OCI-LY1 (cell line): ENCODE data around the gene C1orf50.

Experiments used
- H2AFZ ChIP-seq: fragments of 200-600 bp; sonication (generic), shearing (Covaris generic); 2 replicates; pipeline ENCODE4 v1.6.0; 2014; ENCODE audit warnings: antibody characterized with exemption, mild to moderate bottlenecking, low read length
- H3F3A ChIP-seq: fragments of 200-600 bp; sonication (generic), shearing (Covaris generic); 2 replicates; pipeline ENCODE4 v1.6.0; 2014; ENCODE audit warnings: mild to moderate bottlenecking, antibody characterized with exemption, low read length, moderate library complexity; ENCODE audit not compliant: insufficient read depth
- H3K27ac ChIP-seq: fragments of 200-600 bp; sonication (generic); 2 replicates; pipeline ENCODE4 v1.5.1; 2014; ENCODE audit warnings: low read length, mixed run types, mild to moderate bottlenecking, low read depth; ENCODE audit not compliant: poor library complexity, severe bottlenecking
- H3K27me3 ChIP-seq: fragments of 200-600 bp; sonication (generic); 2 replicates; pipeline ENCODE4 v1.6.0; 2014; ENCODE audit warnings: antibody characterized with exemption, mild to moderate bottlenecking, low read length, moderate library complexity; ENCODE audit not compliant: insufficient read depth
- H3K36me3 ChIP-seq: fragments of 200-600 bp; sonication (generic); 2 replicates; pipeline ENCODE4 v1.6.1; 2014; ENCODE audit warnings: mild to moderate bottlenecking, antibody characterized with exemption, low read length, moderate library complexity, mixed read lengths; ENCODE audit not compliant: insufficient read depth
- H3K4me1 ChIP-seq: fragments of 200-600 bp; sonication (generic); 2 replicates; pipeline ENCODE4 v1.5.1; 2014; ENCODE audit warnings: mild to moderate bottlenecking, low read length, moderate library complexity; ENCODE audit not compliant: insufficient read depth, severe bottlenecking
- H3K4me2 ChIP-seq: fragments of 200-600 bp; sonication (generic), shearing (Covaris generic); 2 replicates; pipeline ENCODE4 v1.6.1; 2014; ENCODE audit warnings: low read length
- H3K4me3 ChIP-seq: fragments of 200-600 bp; sonication (generic); 2 replicates; pipeline ENCODE4 v1.5.1; 2014; ENCODE audit warnings: low read length, low read depth, mild to moderate bottlenecking, mixed read lengths; ENCODE audit not compliant: poor library complexity, severe bottlenecking
- H3K79me2 ChIP-seq: fragments of 200-600 bp; shearing (Covaris generic); 2 replicates; pipeline ENCODE4 v1.6.1; 2016; ENCODE audit warnings: mixed run types, low read length, mixed read lengths; ENCODE audit not compliant: insufficient read depth
- H3K9ac ChIP-seq: fragments of 200-600 bp; sonication (generic), shearing (Covaris generic); 2 replicates; pipeline ENCODE4 v1.6.1; 2014; ENCODE audit warnings: mild to moderate bottlenecking, low read length, mixed read lengths
- H3K9me2 ChIP-seq: fragments of 200-600 bp; sonication (generic), shearing (Covaris generic); 2 replicates; pipeline ENCODE4 v1.6.1; 2014; ENCODE audit warnings: low read depth, mild to moderate bottlenecking, low read length, mixed read lengths
- H3K9me3 ChIP-seq: fragments of 200-600 bp; shearing (Covaris generic); 2 replicates; pipeline ENCODE4 v1.6.1; 2014; ENCODE audit warnings: low read length, mixed read lengths
- H4K20me1 ChIP-seq: fragments of 200-600 bp; sonication (generic), shearing (Covaris generic); 2 replicates; pipeline ENCODE4 v1.6.0; 2016; ENCODE audit warnings: mild to moderate bottlenecking, low read length; ENCODE audit not compliant: insufficient read depth
- CTCF ChIP-seq: fragments of 200-600 bp; sonication (generic), shearing (Covaris generic); IDR thresholded peaks from 2 replicates; pipeline ENCODE4 v1.5.1; 2017; ENCODE audit warnings: mild to moderate bottlenecking, antibody characterized with exemption, low read length, moderate library complexity, mixed read lengths
- EZH2 ChIP-seq: fragments of 200-600 bp; sonication (generic), shearing (Covaris generic); IDR thresholded peaks from 2 replicates; pipeline ENCODE4 v1.8.0; 2017; ENCODE audit warnings: borderline replicate concordance, mixed run types, mild to moderate bottlenecking, antibody characterized with exemption, low read length, moderate library complexity, mixed read lengths

C1orf50 gene

GRCh38 chr1:42824481-42825035 is 57.5 kb downstream of the C1orf50 start:
- TF ChIP-seq EZH2 (no peak), CTCF (no peak)
- Histone ChIP-seq H3K27me3 (no peaks in the 10 kb centered on the region), H2AFZ (no peak overlapping the region), H3K36me3 (no peaks in the 10 kb centered on the region), H3F3A (no peaks in the 10 kb centered on the region), H3K9ac (no peak overlapping the region), H4K20me1 (no peaks in the 10 kb centered on the region), H3K9me2 (no peaks in the 10 kb centered on the region), H3K4me3 (no peak overlapping the region), H3K79me2 (no peaks in the 10 kb centered on the region), H3K27ac (no peak overlapping the region), H3K4me1 (no peaks in the 10 kb centered on the region), H3K4me2 (no peak overlapping the region), H3K9me3 (no peaks in the 10 kb centered on the region)

- H3K79me2 ChIP-seq: no peaks in the 10 kb centered on the region
- H3K9me3 ChIP-seq: no peaks in the 10 kb centered on the region
- no peaks in the 10 kb centered on the region for H3K27me3 ChIP-seq
Measured at GRCh38 chr1:42825036-42825851, 58.2 kb downstream of the C1orf50 start.

More at GRCh38 chr1:42825036-42825851, 58.2 kb downstream of the C1orf50 start:
- Histone ChIP-seq H3K4me3 (no peak overlapping the region), H3K36me3 (no peaks in the 10 kb centered on the region), H3K4me2 (no peak overlapping the region), H3K4me1 (no peaks in the 10 kb centered on the region), H2AFZ (no peak overlapping the region), H3K27ac (no peak overlapping the region), H3K9me2 (no peaks in the 10 kb centered on the region), H4K20me1 (no peaks in the 10 kb centered on the region), H3F3A (no peaks in the 10 kb centered on the region), H3K9ac (no peak overlapping the region)
- TF ChIP-seq EZH2: no peak
- no peak for TF ChIP-seq CTCF
